SK-N-SH (cell line): ENCODE data around the gene UNK. TPM values are rescaled to one million over a fixed set of nuclear protein-coding genes. Genes with fewer than 3 reads are reported as not detected.
"Not testable (repeated sequence)": the region's sequence is repeated elsewhere in the genome, so short reads cannot be mapped to it uniquely, and the experiment has no call there.

ENCODE experiments used
- CTCF ChIA-PET: fragments of 300-600, 350-600 bp; formaldehyde crosslinking; extraction: SDS; loops from one replicate; lab custom pipeline; 2021; lab: Yijun Ruan, JAX
- POLR2A ChIA-PET: fragments of 350-600 bp; sonication (Branson Sonifier 250); formaldehyde crosslinking; extraction: SDS; loops from one replicate; lab custom pipeline; 2020; ENCODE audit warnings: antibody characterized with exemption, inconsistent platforms; lab: Yijun Ruan, JAX
- DNase-seq: peaks from one replicate; pipeline ENCODE4 v3.0.0; 2012
- H2AFZ ChIP-seq: fragments of 200-600 bp; sonication (generic); 2 replicates; pipeline ENCODE4 v1.8.1; 2016; ENCODE audit warnings: antibody characterized with exemption, mild to moderate bottlenecking, low read depth
- H3F3A ChIP-seq: fragments of 200-600 bp; sonication (generic); replicated peaks from 2 replicates; pipeline ENCODE3; 2016; ENCODE audit warnings: antibody characterized with exemption, mild to moderate bottlenecking; ENCODE audit not compliant: insufficient read depth
- H3K27ac ChIP-seq, 2 experiments: fragments of 200-500 bp in 1 of 2; fragments of 200-600 bp in 1 of 2; sonication (Bioruptor generic) in 1 of 2; sonication (generic), shearing (Covaris generic) in 1 of 2; 2 replicates each; pipeline versions ENCODE4 v1.5.1 to v1.6.1; 2014 to 2016; ENCODE audit warnings: low read depth in 2 of 2, inconsistent platforms in 1 of 2, low read length in 1 of 2, mild to moderate bottlenecking in 1 of 2, mixed read lengths in 1 of 2
- H3K27me3 ChIP-seq: fragments of 200-600 bp; sonication (generic), shearing (Covaris generic); 2 replicates; pipeline ENCODE4 v1.6.1; 2016; ENCODE audit warnings: mixed run types; ENCODE audit not compliant: insufficient read depth
- H3K36me3 ChIP-seq, 2 experiments: fragments of 200-500 bp in 1 of 2; fragments of 200-600 bp in 1 of 2; sonication (Bioruptor generic) in 1 of 2; sonication (generic) in 1 of 2; replicated peaks in 1 of 2; 2 replicates each; pipeline versions ENCODE3 to v1.5.1; 2014 to 2016; ENCODE audit warnings: low read length in 1 of 2, mild to moderate bottlenecking in 1 of 2; ENCODE audit not compliant: insufficient read depth in 2 of 2, control insufficient read depth in 1 of 2
- H3K4me1 ChIP-seq, 2 experiments: fragments of 200-500 bp in 1 of 2; fragments of 200-600 bp in 1 of 2; sonication (Bioruptor generic) in 1 of 2; sonication (generic), shearing (Covaris generic) in 1 of 2; 2 replicates each; pipeline versions ENCODE4 v1.5.1 to v1.6.1; 2014 to 2016; ENCODE audit warnings: low read depth in 1 of 2, low read length in 1 of 2, mixed run types in 1 of 2; ENCODE audit not compliant: insufficient read depth in 2 of 2, control insufficient read depth in 1 of 2
- H3K4me2 ChIP-seq: fragments of 200-600 bp; sonication (generic), shearing (Covaris generic); 2 replicates; pipeline ENCODE4 v1.6.1; 2017; ENCODE audit warnings: mixed run types
- H3K4me3 ChIP-seq, 2 experiments: fragments of 200-500 bp in 1 of 2; fragments of 200-600 bp in 1 of 2; sonication (Bioruptor generic) in 1 of 2; sonication (generic), shearing (Covaris generic) in 1 of 2; 2 replicates each; pipeline versions ENCODE4 v1.5.1 to v1.8.1; 2014 to 2016; ENCODE audit warnings: low read depth in 2 of 2, inconsistent platforms in 1 of 2, low read length in 1 of 2, mild to moderate bottlenecking in 1 of 2, mixed read lengths in 1 of 2, moderate library complexity in 1 of 2
- H3K79me2 ChIP-seq: fragments of 200-600 bp; sonication (generic); 2 replicates; pipeline ENCODE4 v1.8.1; 2017; ENCODE audit warnings: mild to moderate bottlenecking; ENCODE audit not compliant: insufficient read depth
- H3K9ac ChIP-seq: fragments of 200-600 bp; sonication (generic); 2 replicates; pipeline ENCODE4 v1.6.1; 2017; ENCODE audit warnings: mixed run types
- H3K9me2 ChIP-seq: fragments of 200-600 bp; sonication (generic); 2 replicates; pipeline ENCODE4 v1.6.1; 2017; ENCODE audit warnings: mixed run types
- H3K9me3 ChIP-seq: fragments of 200-600 bp; sonication (generic); 2 replicates; pipeline ENCODE4 v1.6.1; 2017; ENCODE audit warnings: mixed run types, mild to moderate bottlenecking, moderate library complexity
- H4K20me1 ChIP-seq: fragments of 200-600 bp; sonication (generic); 2 replicates; pipeline ENCODE4 v1.6.1; 2017; ENCODE audit warnings: mild to moderate bottlenecking, mixed run types; ENCODE audit not compliant: insufficient read depth
- ELF1 ChIP-seq: IDR thresholded peaks from 2 replicates; pipeline ENCODE4 v1.4.0; 2012
- FOXJ3 ChIP-seq: sonication (generic); formaldehyde crosslinking; IDR thresholded peaks from 2 replicates; pipeline ENCODE4 v1.5.1; 2020; ENCODE audit warnings: mild to moderate bottlenecking, missing genetic modification reagents
- GABPA ChIP-seq: IDR thresholded peaks from 2 replicates; pipeline ENCODE4 v1.4.0; 2012; ENCODE audit warnings: low read depth, mild to moderate bottlenecking
- GATA2 ChIP-seq: sonication (generic); formaldehyde crosslinking; IDR thresholded peaks from 2 replicates; pipeline ENCODE4 v1.5.0; 2020; ENCODE audit warnings: mild to moderate bottlenecking, missing genetic modification reagents
- MXI1 ChIP-seq: IDR thresholded peaks from 2 replicates; pipeline ENCODE4 v1.6.1; 2012; ENCODE audit warnings: mild to moderate bottlenecking, low read depth, low read length, improper control_type of control experiment
- NFIC ChIP-seq: IDR thresholded peaks from 2 replicates; pipeline ENCODE4 v1.4.0; 2012; ENCODE audit warnings: borderline replicate concordance
- NRF1 ChIP-seq: IDR thresholded peaks from 2 replicates; pipeline ENCODE4 v1.6.1; 2012; ENCODE audit warnings: low read depth, mild to moderate bottlenecking, low read length
- RAD21 ChIP-seq: IDR thresholded peaks from 2 replicates; pipeline ENCODE4 v1.6.1; 2012; ENCODE audit warnings: mild to moderate bottlenecking, low read length
- RFX5 ChIP-seq: IDR thresholded peaks from 2 replicates; pipeline ENCODE4 v1.6.1; 2012; ENCODE audit warnings: mild to moderate bottlenecking, improper control_type of control experiment, low read length
- RXRA ChIP-seq: IDR thresholded peaks from 2 replicates; pipeline ENCODE4 v1.4.0; 2012; ENCODE audit warnings: low read depth, mild to moderate bottlenecking, borderline replicate concordance
- SIN3A ChIP-seq: IDR thresholded peaks from 2 replicates; pipeline ENCODE4 v1.6.1; 2012; ENCODE audit warnings: low read depth, mild to moderate bottlenecking, low read length, moderate library complexity, borderline replicate concordance
- TAF1 ChIP-seq: IDR thresholded peaks from 2 replicates; pipeline ENCODE4 v1.6.1; 2012; ENCODE audit warnings: low read depth, mild to moderate bottlenecking, low read length, moderate library complexity, borderline replicate concordance
- TEAD4 ChIP-seq: IDR thresholded peaks from 2 replicates; pipeline ENCODE4 v1.4.0; 2012; ENCODE audit warnings: mild to moderate bottlenecking, borderline replicate concordance; ENCODE audit not compliant: insufficient read depth
- WGBS: methylation state at CpG from one replicate; pipeline ENCODE4 v1.1.6; 2017; ENCODE audit warnings: low lambda C conversion rate; 5-methylcytosine and 5-hydroxymethylcytosine counted together
- polyA plus RNA-seq, 3 experiments: library from polyadenylated mRNA; depleted of rRNA; stranded (reverse); fragments of >200 nt; gene quantifications; 2 replicates each; pipeline ENCODE4 v1.2.3, GENCODE V29; 2012
- TF ChIP-seq, protein P1 (sequence below): fragments of 150-350 bp; IDR thresholded peaks from 2 replicates; pipeline ENCODE4 v1.6.1; 2017; ENCODE audit warnings: antibody characterized with exemption, low read length, low read depth, borderline replicate concordance
- TF ChIP-seq, protein P2 (sequence below): IDR thresholded peaks from 2 replicates; pipeline ENCODE4; 2012

Gene UNK
- polyA plus RNA-seq, 1 of the 3 experiments (the other 2 are of a cell fraction), result 24.8 TPM

DNA sequence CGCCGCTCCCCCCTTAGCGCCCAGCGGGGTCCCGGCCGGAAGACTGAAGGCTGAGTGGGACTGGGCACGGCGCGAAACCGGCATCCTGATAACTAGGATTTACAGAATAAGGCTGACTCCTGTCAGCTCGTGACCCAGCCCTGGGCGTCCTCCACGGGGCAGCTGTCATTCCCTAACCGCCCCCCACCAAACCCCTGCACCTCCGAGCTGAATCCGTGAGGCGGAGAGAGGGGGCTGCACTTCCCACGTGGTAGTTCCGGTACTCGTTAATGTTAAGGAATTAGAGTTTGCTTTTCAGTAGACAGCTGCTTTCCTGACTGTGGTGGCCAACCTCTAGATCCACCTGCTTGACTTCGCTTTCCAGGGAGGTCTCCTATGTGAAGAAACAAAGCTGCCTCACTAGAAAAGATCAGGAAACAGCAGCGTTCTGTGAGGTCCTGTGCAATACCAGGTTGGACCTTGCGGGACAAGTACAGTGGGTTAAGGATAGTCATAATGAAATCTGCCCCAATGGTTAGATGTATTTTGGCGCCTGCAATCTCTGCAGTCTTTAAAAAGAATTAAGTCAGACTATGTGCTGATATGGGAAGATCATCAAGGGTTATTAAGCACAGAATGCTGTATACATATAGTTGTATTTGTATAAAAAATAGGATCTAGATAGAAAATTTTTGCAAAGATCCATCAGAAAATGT lies 71.6 kb downstream of the UNK start:
- peak overlapping the region; percentile 84 to 88 for H3K27ac ChIP-seq
- DNase-seq, result no peak
- ChIA-PET CTCF (interaction anchor here (0.7 to 6.9 kb wide), 37 partner anchors 10 to 424 kb away, joined by 3 to 79 read pairs (median 6); partner anchors contain the start of genes CDK3, EVPL, MRPL38 and TRIM47), POLR2A (interaction anchor here (0.5 to 2.4 kb wide), 12 partner anchors 11 to 587 kb away, joined by 3 to 31 read pairs (median 8); partner anchors contain the start of genes TRIM47, TRIM65, UNC13D and UNK)
- H2AFZ ChIP-seq, result peak overlapping the region; percentile 73
- H3K4me2 ChIP-seq, result peak overlapping the region; percentile 94
- no peaks in the 10 kb centered on the region for H3K27me3 ChIP-seq
- no peaks in the 10 kb centered on the region; the same call in 1 of the 2 replicates for H4K20me1 ChIP-seq
- peaks cover 15% of the 10 kb centered on the region for H3F3A ChIP-seq
- peaks cover 12 to 19% of the 10 kb centered on the region in 2 experiments; a peak in 3 of 4 replicates for H3K4me1 ChIP-seq
- H3K9me3 ChIP-seq, result no peaks in the 10 kb centered on the region
- peak overlapping the region; percentile 78 for H3K9ac ChIP-seq
- WGBS, result 3% methylated on average over 16 of the region's 24 CpGs
- TF ChIP-seq ELF1 (no peak), RFX5 (no peak), SIN3A (peak; percentile 48; the same call in 1 of the 2 replicates), MXI1 (peak; percentile 90), GATA2 (CRISPR knock-in tag) (no peak), RAD21 (peak; percentile 58; the same call in 1 of the 2 replicates), FOXJ3 (CRISPR knock-in tag) (no peak), TEAD4 (no peak), NRF1 (no peak), NFIC (no peak), TAF1 (no peak), GABPA (no peak), RXRA (no peak)
- TF ChIP-seq, protein P1, sequence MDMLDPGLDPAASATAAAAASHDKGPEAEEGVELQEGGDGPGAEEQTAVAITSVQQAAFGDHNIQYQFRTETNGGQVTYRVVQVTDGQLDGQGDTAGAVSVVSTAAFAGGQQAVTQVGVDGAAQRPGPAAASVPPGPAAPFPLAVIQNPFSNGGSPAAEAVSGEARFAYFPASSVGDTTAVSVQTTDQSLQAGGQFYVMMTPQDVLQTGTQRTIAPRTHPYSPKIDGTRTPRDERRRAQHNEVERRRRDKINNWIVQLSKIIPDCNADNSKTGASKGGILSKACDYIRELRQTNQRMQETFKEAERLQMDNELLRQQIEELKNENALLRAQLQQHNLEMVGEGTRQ, result no peak
- TF ChIP-seq, protein P2, sequence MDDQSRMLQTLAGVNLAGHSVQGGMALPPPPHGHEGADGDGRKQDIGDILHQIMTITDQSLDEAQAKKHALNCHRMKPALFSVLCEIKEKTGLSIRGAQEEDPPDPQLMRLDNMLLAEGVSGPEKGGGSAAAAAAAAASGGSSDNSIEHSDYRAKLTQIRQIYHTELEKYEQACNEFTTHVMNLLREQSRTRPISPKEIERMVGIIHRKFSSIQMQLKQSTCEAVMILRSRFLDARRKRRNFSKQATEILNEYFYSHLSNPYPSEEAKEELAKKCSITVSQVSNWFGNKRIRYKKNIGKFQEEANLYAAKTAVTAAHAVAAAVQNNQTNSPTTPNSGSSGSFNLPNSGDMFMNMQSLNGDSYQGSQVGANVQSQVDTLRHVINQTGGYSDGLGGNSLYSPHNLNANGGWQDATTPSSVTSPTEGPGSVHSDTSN, result no peak
- H3K79me2 ChIP-seq, result peaks cover 29% of the 10 kb centered on the region
- H3K36me3 ChIP-seq, result peaks cover 3 to 4% of the 10 kb centered on the region in 2 experiments
- no peaks in the 10 kb centered on the region for H3K9me2 ChIP-seq
- H3K4me3 ChIP-seq, result peak overlapping the region; percentile 72 to 83

DNA sequence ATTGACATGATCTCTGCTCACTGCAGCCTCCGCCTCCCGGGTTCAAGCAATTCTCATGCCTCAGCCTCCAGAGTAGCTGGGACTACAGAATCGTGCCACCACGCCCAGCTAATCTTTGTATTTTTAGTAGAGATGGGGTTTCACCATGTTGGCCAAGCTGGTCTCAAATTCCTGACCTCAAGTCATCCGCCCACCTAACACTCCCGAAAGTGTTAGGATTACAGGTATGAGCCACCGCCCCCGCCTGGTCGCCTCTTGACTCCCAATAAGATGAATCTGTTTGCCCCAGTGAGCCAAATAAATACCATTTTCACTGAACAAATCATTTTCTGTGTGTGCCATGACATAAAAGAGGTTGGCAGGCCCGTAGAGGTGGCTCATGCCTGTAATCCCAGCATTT lies 74.8 kb downstream of the UNK start:
- H3K36me3 ChIP-seq, H3K9ac ChIP-seq, H3K4me1 ChIP-seq, H3K27me3 ChIP-seq, H3K9me3 ChIP-seq, H2AFZ ChIP-seq, POLR2A ChIA-PET, H3K4me2 ChIP-seq, H3K4me3 ChIP-seq, H4K20me1 ChIP-seq, H3K27ac ChIP-seq, DNase-seq, H3K9me2 ChIP-seq, H3K79me2 ChIP-seq: not testable (repeated sequence)
- H3F3A ChIP-seq, result peaks cover 10% of the 10 kb centered on the region
- CTCF ChIA-PET, result interaction anchor here (1.4 to 6.9 kb wide), 6 partner anchors 8 to 76 kb away, joined by 3 to 79 read pairs (median 36); partner anchors contain the start of genes TRIM65 and UNC13D
- WGBS, result 85% methylated on average over 10 of the region's 10 CpGs
